ENCODE data around the gene DUSP22.

DNA sequence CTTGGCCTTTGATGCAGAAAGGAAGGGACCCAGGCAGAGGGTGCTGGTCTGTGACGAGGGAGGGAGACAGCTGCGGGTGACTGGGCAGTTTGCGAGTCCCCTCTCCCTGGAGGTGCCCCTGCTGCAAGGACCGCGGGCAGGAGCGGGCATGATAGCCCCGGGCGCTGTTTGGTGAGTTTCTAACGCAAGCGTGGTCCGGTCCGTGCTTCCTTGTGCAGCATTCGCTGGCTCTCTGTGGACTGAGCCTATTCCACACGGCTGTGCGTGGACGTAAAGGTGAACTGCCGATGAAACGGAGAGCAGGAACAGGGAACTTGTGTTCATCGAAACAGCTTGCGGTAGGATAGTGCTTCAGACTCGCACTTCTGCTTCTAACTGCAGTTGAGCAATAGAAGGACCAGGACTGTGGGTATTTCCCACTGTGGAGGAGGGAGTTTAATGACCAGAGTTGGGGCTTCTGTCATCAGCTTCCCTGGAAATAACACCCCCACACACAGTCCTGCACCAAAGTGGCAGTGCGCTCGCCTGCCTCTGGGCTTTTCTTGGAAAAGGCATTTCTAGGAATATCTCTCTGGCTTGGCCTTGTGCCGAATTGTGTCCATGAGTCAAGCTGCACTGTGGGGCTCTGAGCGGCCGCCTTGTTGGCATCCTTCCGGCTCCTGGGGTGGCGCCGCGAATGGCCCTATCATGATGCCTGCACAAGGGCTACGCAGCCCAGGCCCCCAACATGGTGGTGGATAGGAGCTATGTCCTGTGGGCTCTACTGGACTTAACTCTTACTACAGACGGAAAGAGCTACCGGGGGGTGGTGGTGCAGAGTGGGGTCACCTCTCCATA lies 48.9 kb downstream of the DUSP22 start:
- TF ChIP-seq GATA2 (IDR thresholded peaks at IDR 0.05; ENCODE audit: low read depth, low read length) (no peak), GATA3 (IDR thresholded peaks at IDR 0.05; ENCODE audit: low read depth, low read length) (no peak)

Measured in SH-SY5Y (cell line).